Karpas-422 (cell line): ENCODE data around the gene ASTN1. TPM values are rescaled to one million over a fixed set of nuclear protein-coding genes. Genes with fewer than 3 reads are reported as not detected.

Experiments used
- DNase-seq: peaks from one replicate; pipeline ENCODE4 v3.0.0-alpha.2; 2015
- H2AFZ ChIP-seq: fragments of 200-600 bp; sonication (generic); 2 replicates; pipeline ENCODE4 v1.6.1; 2014; ENCODE audit warnings: antibody characterized with exemption, low read length, mixed read lengths
- H3K27ac ChIP-seq: fragments of 200-600 bp; sonication (generic); 2 replicates; pipeline ENCODE4 v1.5.1; 2014; ENCODE audit warnings: mild to moderate bottlenecking, low read length, moderate library complexity
- H3K27me3 ChIP-seq: fragments of 200-600 bp; sonication (generic); 2 replicates; pipeline ENCODE4 v1.6.1; 2014; ENCODE audit warnings: low read length, mixed read lengths
- H3K36me3 ChIP-seq: fragments of 200-600 bp; sonication (generic); 2 replicates; pipeline ENCODE4 v1.6.1; 2014; ENCODE audit warnings: low read length, mixed read lengths; ENCODE audit not compliant: insufficient read depth
- H3K4me1 ChIP-seq: fragments of 200-600 bp; sonication (generic); 2 replicates; pipeline ENCODE4 v1.6.1; 2014; ENCODE audit warnings: mild to moderate bottlenecking, low read length, mixed read lengths
- H3K4me2 ChIP-seq: fragments of 200-600 bp; sonication (generic); 2 replicates; pipeline ENCODE4 v1.6.1; 2014; ENCODE audit warnings: low read length, low read depth, mild to moderate bottlenecking; ENCODE audit not compliant: poor library complexity, severe bottlenecking
- H3K4me3 ChIP-seq: fragments of 200-600 bp; sonication (generic); 2 replicates; pipeline ENCODE4 v1.5.1; 2014; ENCODE audit warnings: mild to moderate bottlenecking, antibody characterized with exemption, low read length, mixed read lengths
- H3K79me2 ChIP-seq: fragments of 200-600 bp; sonication (generic); 2 replicates; pipeline ENCODE4 v1.6.1; 2014; ENCODE audit warnings: mild to moderate bottlenecking, low read length, mixed read lengths
- H3K9ac ChIP-seq: fragments of 200-600 bp; sonication (generic); 2 replicates; pipeline ENCODE4 v1.6.0; 2014; ENCODE audit warnings: low read length
- H3K9me2 ChIP-seq: fragments of 200-600 bp; sonication (generic), shearing (Covaris generic); replicated peaks from 2 replicates; pipeline ENCODE4 v1.6.0; 2014; ENCODE audit warnings: mild to moderate bottlenecking, low read length, moderate library complexity; ENCODE audit not compliant: insufficient read depth
- H3K9me3 ChIP-seq: fragments of 300-700, 200-600 bp; sonication (generic); 2 replicates; pipeline ENCODE4 v1.6.1; 2014; ENCODE audit warnings: low read length, mixed read lengths
- H4K20me1 ChIP-seq: fragments of 200-600 bp; sonication (generic); 2 replicates; pipeline ENCODE4 v1.6.1; 2014; ENCODE audit warnings: mild to moderate bottlenecking, antibody characterized with exemption, low read length, low read depth; ENCODE audit not compliant: insufficient read depth
- total RNA-seq: library from RNA; depleted of rRNA; stranded (reverse); fragments of >200 nt; shearing (Covaris generic); gene quantifications from 2 replicates; pipeline ENCODE4 v1.2.3, GENCODE V29; 2014; ENCODE audit warnings: low replicate concordance; rRNA removed

The ASTN1 gene
- not detected in 2 replicates for total RNA-seq

- H3K9me2 ChIP-seq = no peaks in the 10 kb centered on the region
- no peaks in the 10 kb centered on the region for H3K4me1 ChIP-seq
- H2AFZ ChIP-seq = no peak within 1 kb of the TSS
- no peak within 1 kb of the TSS for H3K9ac ChIP-seq
- no peak within 1 kb of the TSS for H3K4me3 ChIP-seq
- H3K27ac ChIP-seq = no peak within 1 kb of the TSS
- H3K36me3 ChIP-seq = no peaks in the 10 kb centered on the region
- H3K27me3 ChIP-seq = no peaks in the 10 kb centered on the region
- no peaks in the 10 kb centered on the region for H3K9me3 ChIP-seq
- no peak within 1 kb of the TSS for H3K4me2 ChIP-seq
- no peak for DNase-seq
- H4K20me1 ChIP-seq = no peaks in the 10 kb centered on the region
- H3K79me2 ChIP-seq = no peaks in the 10 kb centered on the region
Measured at GRCh38 chr1:177164380-177165068, at the start of gene ASTN1. ASTN1 (minus strand) TSS chr1:177164712; CDS start chr1:177164676, 36 bp downstream.

DNA sequence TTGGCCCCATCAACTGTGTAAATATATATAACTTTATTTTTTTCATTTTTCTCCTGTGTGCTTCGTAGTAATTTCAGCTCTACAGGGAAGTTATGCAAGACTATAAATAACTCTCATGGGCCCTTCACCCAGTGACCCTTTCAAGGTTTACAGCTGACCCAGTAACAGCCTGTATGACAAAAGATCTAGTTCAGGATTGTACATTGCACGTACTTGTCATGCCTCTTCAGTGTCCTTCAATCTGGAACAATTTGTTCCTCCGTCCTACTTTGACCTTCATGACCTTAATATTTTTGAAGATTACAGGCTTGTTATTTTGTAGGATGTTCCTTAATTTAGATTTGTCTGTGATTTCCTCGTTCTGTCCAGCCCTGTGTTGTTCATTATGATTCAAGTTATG lies 46.7 kb upstream of the ASTN1 start:
- H3K27me3 ChIP-seq = no peaks in the 10 kb centered on the region
- H4K20me1 ChIP-seq = no peaks in the 10 kb centered on the region
- no peak overlapping the region for H3K4me3 ChIP-seq
- H3K9me3 ChIP-seq = peaks cover 2% of the 10 kb centered on the region; the same call in 1 of the 2 replicates
- no peaks in the 10 kb centered on the region for H3K9me2 ChIP-seq
- H3K4me1 ChIP-seq = no peaks in the 10 kb centered on the region
- H3K36me3 ChIP-seq = no peaks in the 10 kb centered on the region
- no peak overlapping the region for H2AFZ ChIP-seq
- no peak for DNase-seq
- H3K4me2 ChIP-seq = no peak overlapping the region
- no peak overlapping the region for H3K27ac ChIP-seq
- H3K79me2 ChIP-seq = no peaks in the 10 kb centered on the region
- no peak overlapping the region for H3K9ac ChIP-seq

- Histone ChIP-seq H3K79me2 (no peaks in the 10 kb centered on the region), H3K4me1 (no peaks in the 10 kb centered on the region), H3K27ac (no peak overlapping the region), H3K9me3 (no peaks in the 10 kb centered on the region), H2AFZ (no peak overlapping the region), H3K9me2 (no peaks in the 10 kb centered on the region), H3K27me3 (no peaks in the 10 kb centered on the region), H4K20me1 (no peaks in the 10 kb centered on the region), H3K4me2 (no peak overlapping the region), H3K36me3 (no peaks in the 10 kb centered on the region), H3K9ac (no peak overlapping the region), H3K4me3 (no peak overlapping the region)
- no peak for DNase-seq
Measured at GRCh38 chr1:177210071-177210470, 45.6 kb upstream of the ASTN1 start.

- Histone ChIP-seq H3K9me3 (no peaks in the 10 kb centered on the region), H4K20me1 (no peaks in the 10 kb centered on the region), H3K36me3 (no peaks in the 10 kb centered on the region), H3K79me2 (no peaks in the 10 kb centered on the region), H3K4me3 (no peak overlapping the region), H3K27me3 (no peaks in the 10 kb centered on the region), H3K9me2 (no peaks in the 10 kb centered on the region), H3K4me2 (no peak overlapping the region), H3K9ac (no peak overlapping the region), H3K27ac (no peak overlapping the region), H2AFZ (no peak overlapping the region), H3K4me1 (no peaks in the 10 kb centered on the region)
- no peak for DNase-seq
Measured at GRCh38 chr1:177209357-177209756, 44.8 kb upstream of the ASTN1 start.

DNA sequence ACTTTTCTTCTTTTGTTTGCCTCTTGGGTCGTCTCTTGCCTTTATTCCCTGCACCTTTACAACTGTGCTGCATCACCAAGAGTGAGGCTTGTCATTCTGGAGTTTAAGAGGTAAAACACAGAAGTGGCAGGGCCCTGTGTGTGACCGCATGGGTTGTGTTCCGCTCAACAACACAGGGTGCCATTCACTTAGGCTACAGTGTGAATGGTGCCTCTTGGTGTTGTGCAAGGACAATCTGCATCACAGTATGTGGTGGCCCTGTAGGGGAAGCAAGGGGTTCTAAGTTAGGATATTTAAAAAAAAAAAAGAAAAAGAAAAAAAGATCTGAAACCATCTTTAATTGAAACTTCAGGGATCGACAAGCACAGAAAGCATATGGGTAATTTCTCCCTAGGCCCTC lies 44.4 kb upstream of the ASTN1 start:
- no peaks in the 10 kb centered on the region for H4K20me1 ChIP-seq
- no peaks in the 10 kb centered on the region for H3K27me3 ChIP-seq
- no peak overlapping the region for H3K4me3 ChIP-seq
- no peak for DNase-seq
- no peaks in the 10 kb centered on the region for H3K9me3 ChIP-seq
- H3K79me2 ChIP-seq = no peaks in the 10 kb centered on the region
- H3K4me2 ChIP-seq = no peak overlapping the region
- H3K9ac ChIP-seq = no peak overlapping the region
- no peaks in the 10 kb centered on the region for H3K9me2 ChIP-seq
- H3K27ac ChIP-seq = no peak overlapping the region
- H3K4me1 ChIP-seq = no peaks in the 10 kb centered on the region
- H3K36me3 ChIP-seq = no peaks in the 10 kb centered on the region
- H2AFZ ChIP-seq = no peak overlapping the region

DNA sequence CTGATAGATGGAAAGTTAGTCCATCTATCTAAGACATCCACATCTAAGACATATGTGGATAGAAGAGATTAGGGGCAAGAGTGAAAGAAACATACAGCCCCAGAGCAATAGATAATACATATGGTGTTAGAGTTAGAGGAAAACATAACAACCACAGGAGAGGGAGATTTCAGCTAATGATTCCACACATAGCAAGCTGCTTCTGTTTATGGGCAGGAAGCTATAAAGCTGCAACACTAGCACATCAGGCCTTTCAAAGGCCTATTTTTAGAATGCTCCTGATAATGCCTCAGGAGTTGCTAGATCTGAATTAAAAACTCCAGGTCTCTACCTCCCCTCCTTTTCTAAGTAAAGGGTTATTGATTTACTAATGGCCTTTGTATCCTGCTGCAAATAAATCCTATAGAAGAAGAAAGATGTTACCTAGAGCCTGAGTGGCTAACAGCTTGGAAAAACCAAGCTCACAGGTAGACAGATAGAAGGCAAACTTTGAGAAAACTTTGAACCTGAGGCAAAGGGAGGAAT lies 42.4 kb upstream of the ASTN1 start:
- Histone ChIP-seq H3K27ac (no peak overlapping the region), H4K20me1 (no peaks in the 10 kb centered on the region), H3K9me2 (no peaks in the 10 kb centered on the region), H3K36me3 (no peaks in the 10 kb centered on the region), H2AFZ (no peak overlapping the region), H3K4me3 (no peak overlapping the region), H3K27me3 (no peaks in the 10 kb centered on the region), H3K4me2 (no peak overlapping the region), H3K79me2 (no peaks in the 10 kb centered on the region), H3K4me1 (no peaks in the 10 kb centered on the region), H3K9me3 (no peaks in the 10 kb centered on the region), H3K9ac (no peak overlapping the region)
- no peak for DNase-seq

- no peaks in the 10 kb centered on the region for H3K9me3 ChIP-seq
Measured at GRCh38 chr1:177200290-177200689, 35.8 kb upstream of the ASTN1 start.

DNA sequence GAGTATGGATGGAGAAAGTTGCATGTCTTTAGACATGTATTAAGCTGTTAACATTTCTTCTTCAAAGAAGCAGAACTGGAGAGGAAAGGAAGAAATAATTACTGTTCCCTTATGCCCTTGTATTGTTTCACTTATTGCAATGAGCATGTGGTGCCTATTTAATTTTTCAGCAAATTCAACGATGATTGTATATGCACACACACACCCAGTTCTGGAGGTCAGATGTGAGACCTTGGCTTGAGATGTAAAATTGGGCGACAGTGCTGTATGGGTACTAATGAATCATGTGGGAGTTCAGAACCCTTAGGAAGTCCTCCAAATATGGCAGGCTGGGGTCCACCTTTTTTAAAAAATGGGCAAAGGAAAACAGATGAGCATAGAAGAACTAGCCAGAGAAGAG lies 33.7 kb upstream of the ASTN1 start:
- Histone ChIP-seq H3K9ac (no peak overlapping the region), H3K36me3 (no peaks in the 10 kb centered on the region), H3K27ac (no peak overlapping the region), H3K4me1 (no peaks in the 10 kb centered on the region), H3K9me3 (no peaks in the 10 kb centered on the region), H3K4me3 (no peak overlapping the region), H2AFZ (no peak overlapping the region), H3K4me2 (no peak overlapping the region), H3K9me2 (no peaks in the 10 kb centered on the region), H4K20me1 (no peaks in the 10 kb centered on the region), H3K79me2 (no peaks in the 10 kb centered on the region), H3K27me3 (no peaks in the 10 kb centered on the region)
- DNase-seq = no peak

More at GRCh38 chr1:177200290-177200689, 35.8 kb upstream of the ASTN1 start:
- Histone ChIP-seq H3K79me2 (no peaks in the 10 kb centered on the region), H3K4me1 (no peaks in the 10 kb centered on the region), H3K27me3 (no peaks in the 10 kb centered on the region), H3K4me2 (no peak overlapping the region), H2AFZ (no peak overlapping the region), H3K27ac (no peak overlapping the region), H3K9me2 (no peaks in the 10 kb centered on the region), H4K20me1 (no peaks in the 10 kb centered on the region), H3K9ac (no peak overlapping the region), H3K4me3 (no peak overlapping the region), H3K36me3 (no peaks in the 10 kb centered on the region)
- DNase-seq = no peak
